Choroid plexus epithelial cell (primary cell): ENCODE data around the gene NANOS3.
"Not testable (repeated sequence)": the region's sequence is repeated elsewhere in the genome, so short reads cannot be mapped to it uniquely, and the experiment has no call there.

Experiments
- DNase-seq: peaks from one replicate; pipeline ENCODE4 v3.0.0-alpha.2; 2010; ENCODE audit warnings: low read depth
- H3K4me3 ChIP-seq: 2 replicates; pipeline ENCODE4 v1.5.1; 2011; ENCODE audit warnings: low read depth, mild to moderate bottlenecking, control low read depth, low read length, moderate library complexity
- TF ChIP-seq, protein P1 (sequence below): conservative IDR thresholded peaks from 2 replicates; pipeline ENCODE4 v1.5.1; 2011; ENCODE audit warnings: low read depth, mild to moderate bottlenecking, control low read depth, inconsistent platforms, low read length, moderate library complexity

NANOS3 gene

DNA sequence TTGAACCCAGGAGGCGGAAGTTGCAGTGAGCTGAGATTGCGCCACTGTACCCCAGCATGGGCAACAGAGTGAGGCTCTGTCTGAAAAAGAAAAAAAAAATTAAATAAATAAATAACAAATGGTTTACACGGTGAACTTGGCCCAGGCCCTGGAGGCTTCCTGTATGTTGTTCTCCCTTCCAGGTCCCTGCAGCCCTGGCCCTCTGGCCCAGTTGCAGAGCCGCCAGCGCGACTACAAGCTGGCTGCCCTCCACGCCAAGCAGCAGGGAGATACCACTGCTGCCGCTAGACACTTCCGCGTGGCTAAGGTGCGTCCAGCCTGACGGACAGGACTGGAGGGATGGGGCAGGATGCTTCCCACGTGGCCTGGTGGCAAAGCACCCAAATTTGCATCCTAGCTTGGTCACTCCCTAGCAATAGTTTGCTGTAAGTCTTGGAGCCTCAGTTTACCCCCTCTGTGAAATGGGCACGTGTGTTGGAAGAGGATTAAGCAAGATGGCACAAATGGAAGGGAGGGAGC lies 41.0 kb downstream of the NANOS3 start:
- H3K4me3 ChIP-seq = no peak overlapping the region
- TF ChIP-seq, protein P1, sequence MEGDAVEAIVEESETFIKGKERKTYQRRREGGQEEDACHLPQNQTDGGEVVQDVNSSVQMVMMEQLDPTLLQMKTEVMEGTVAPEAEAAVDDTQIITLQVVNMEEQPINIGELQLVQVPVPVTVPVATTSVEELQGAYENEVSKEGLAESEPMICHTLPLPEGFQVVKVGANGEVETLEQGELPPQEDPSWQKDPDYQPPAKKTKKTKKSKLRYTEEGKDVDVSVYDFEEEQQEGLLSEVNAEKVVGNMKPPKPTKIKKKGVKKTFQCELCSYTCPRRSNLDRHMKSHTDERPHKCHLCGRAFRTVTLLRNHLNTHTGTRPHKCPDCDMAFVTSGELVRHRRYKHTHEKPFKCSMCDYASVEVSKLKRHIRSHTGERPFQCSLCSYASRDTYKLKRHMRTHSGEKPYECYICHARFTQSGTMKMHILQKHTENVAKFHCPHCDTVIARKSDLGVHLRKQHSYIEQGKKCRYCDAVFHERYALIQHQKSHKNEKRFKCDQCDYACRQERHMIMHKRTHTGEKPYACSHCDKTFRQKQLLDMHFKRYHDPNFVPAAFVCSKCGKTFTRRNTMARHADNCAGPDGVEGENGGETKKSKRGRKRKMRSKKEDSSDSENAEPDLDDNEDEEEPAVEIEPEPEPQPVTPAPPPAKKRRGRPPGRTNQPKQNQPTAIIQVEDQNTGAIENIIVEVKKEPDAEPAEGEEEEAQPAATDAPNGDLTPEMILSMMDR = no peak
- DNase-seq = no peak

- no peak overlapping the region for H3K4me3 ChIP-seq
- TF ChIP-seq, protein P1 = no peak
- no peak for DNase-seq
Measured at GRCh38 chr19:13918726-13919411, 41.9 kb downstream of the NANOS3 start.

DNA sequence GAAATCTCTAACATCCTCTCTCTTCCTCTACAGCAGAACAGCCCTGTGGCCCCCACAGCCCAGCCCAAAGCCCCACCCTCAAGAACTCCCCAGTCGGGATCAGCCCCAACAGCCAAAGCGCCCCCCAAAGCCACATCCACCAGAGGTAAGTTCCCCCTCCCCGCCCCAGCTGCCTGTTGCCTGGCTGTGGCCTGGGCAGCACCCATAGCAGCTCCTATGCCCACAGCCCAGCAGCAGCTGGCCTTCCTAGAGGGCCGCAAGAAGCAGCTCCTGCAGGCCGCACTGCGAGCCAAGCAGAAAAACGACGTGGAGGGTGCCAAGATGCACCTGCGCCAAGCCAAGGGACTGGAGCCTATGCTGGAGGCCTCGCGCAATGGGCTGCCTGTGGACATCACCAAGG lies 43.6 kb downstream of the NANOS3 start:
- TF ChIP-seq, protein P1 = no peak
- H3K4me3 ChIP-seq = no peak overlapping the region
- no peak for DNase-seq

DNA sequence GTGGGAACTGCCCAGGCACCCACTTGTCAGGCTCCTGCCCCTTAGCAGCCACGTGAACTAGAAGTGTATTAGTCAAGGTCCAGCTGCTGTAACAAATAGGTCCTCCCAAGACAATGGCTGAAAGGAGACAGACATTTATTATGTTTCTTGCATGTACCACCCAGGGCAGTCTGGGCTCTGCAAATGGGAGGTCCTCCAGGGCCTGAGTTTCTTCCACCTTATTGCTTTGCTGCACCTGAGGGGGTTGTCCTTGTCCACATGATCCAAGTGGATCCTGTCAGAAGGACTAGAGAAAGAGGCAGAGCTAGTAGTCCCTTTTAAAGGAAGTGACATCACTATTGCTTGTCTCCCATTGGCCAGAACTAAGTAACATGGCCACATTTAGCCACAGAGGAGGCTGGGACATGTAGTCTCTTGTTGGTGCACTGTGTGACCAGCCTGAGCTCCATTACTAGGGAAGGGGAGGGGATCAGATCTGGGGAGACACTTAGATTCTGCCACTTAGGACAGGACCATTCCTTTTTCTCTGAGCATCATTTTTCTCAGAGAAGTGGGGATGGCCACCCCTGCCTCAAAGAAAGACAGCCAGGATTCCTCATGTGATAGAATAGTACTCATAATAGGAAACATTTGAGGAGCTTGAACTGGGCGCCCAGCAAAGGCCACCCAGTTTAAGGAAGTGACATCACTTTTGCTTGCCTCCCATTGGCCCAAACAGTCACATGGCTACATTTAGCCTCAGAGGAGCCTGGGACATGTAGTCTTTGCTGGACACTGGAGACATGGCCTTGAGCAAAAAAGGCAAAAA lies 44.2 kb downstream of the NANOS3 start:
- DNase-seq = peak; percentile 67
- H3K4me3 ChIP-seq = no peak overlapping the region
- TF ChIP-seq, protein P1 = no peak

DNA sequence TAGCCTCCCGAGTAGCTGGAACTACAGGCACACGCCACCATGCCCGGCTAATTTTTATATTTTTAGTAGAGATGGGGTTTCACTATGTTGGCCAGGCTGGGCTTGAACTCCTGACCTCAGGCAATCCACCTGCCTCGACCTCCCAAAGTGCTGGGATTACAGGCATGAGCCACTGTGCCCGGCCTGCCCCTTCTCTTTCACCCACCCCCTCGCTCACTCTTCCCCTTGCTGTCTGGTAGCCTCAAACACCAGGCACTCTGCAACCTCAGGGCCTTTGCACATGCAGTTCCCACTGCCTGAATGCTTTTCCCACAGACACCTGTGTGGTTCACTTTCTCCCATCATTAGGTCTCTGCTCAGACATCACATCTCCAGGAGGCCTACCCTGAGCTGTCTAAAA lies 45.2 kb downstream of the NANOS3 start:
- not testable (repeated sequence) for DNase-seq, H3K4me3 ChIP-seq

- no peak overlapping the region for H3K4me3 ChIP-seq
- TF ChIP-seq, protein P1 = no peak
- DNase-seq = no peak
Measured at GRCh38 chr19:13923194-13923987, 46.5 kb downstream of the NANOS3 start.

GRCh38 chr19:13926010-13926409 lies 49.1 kb downstream of the NANOS3 start:
- TF ChIP-seq, protein P1 = no peak
- DNase-seq = no peak
- no peak overlapping the region for H3K4me3 ChIP-seq
